Measurements from ENCODE around the gene SPATA13.
"Not testable (repeated sequence)": the region's sequence is repeated elsewhere in the genome, so short reads cannot be mapped to it uniquely, and the experiment has no call there.

SPATA13 gene

GRCh38 chr13:24286624-24287023, 126.1 kb downstream of the SPATA13 start:
- DNase-seq, result no peak

GRCh38 chr13:24287748-24288287, 127.3 kb downstream of the SPATA13 start:
- no peak for DNase-seq

- no peak for DNase-seq
These were observed 128.3 kb downstream of the SPATA13 start for GRCh38 chr13:24288870-24289269.

- no peak for DNase-seq
These were observed 129.9 kb downstream of the SPATA13 start for GRCh38 chr13:24290280-24290932.

- no peak for DNase-seq
These were observed 132.0 kb downstream of the SPATA13 start for GRCh38 chr13:24292481-24292880.

GRCh38 chr13:24293746-24294145, 133.2 kb downstream of the SPATA13 start:
- no peak for DNase-seq

GRCh38 chr13:24299488-24300114, 139.1 kb downstream of the SPATA13 start:
- DNase-seq, result no peak

GRCh38 chr13:24301434-24301833, 140.9 kb downstream of the SPATA13 start:
- no peak for DNase-seq

- DNase-seq, result no peak
These were observed 141.4 kb downstream of the SPATA13 start for GRCh38 chr13:24301911-24302310.

GRCh38 chr13:24304620-24305019, 144.1 kb downstream of the SPATA13 start:
- DNase-seq, result no peak

- no peak for DNase-seq
These were observed 146.1 kb downstream of the SPATA13 start for GRCh38 chr13:24306632-24307031.

- DNase-seq, result no peak
These were observed 146.9 kb downstream of the SPATA13 start for GRCh38 chr13:24307211-24308067.

- no peak for DNase-seq
These were observed 147.5 kb downstream of the SPATA13 start for GRCh38 chr13:24308068-24308445.

GRCh38 chr13:24308488-24309020, 148.0 kb downstream of the SPATA13 start:
- no peak for DNase-seq

- DNase-seq, result not testable (repeated sequence)
These were observed 148.8 kb downstream of the SPATA13 start, which contains the start of gene C1QTNF9 for GRCh38 chr13:24309300-24309699. C1QTNF9 (plus strand) TSS chr13:24309580; CDS start chr13:24316004, 6,424 bp downstream.

GRCh38 chr13:24313439-24313838, 152.9 kb downstream of the SPATA13 start:
- no peak for DNase-seq

GRCh38 chr13:24317835-24318234, 157.3 kb downstream of the SPATA13 start:
- not testable (repeated sequence) for DNase-seq

GRCh38 chr13:24318878-24319277, 158.4 kb downstream of the SPATA13 start:
- not testable (repeated sequence) for DNase-seq

- DNase-seq, result not testable (repeated sequence)
These were observed 159.1 kb downstream of the SPATA13 start for GRCh38 chr13:24319641-24320040.

- not testable (repeated sequence) for DNase-seq
These were observed 160.9 kb downstream of the SPATA13 start for GRCh38 chr13:24321416-24321815.

- not testable (repeated sequence) for DNase-seq
These were observed 161.9 kb downstream of the SPATA13 start for GRCh38 chr13:24322470-24322869.

GRCh38 chr13:24323036-24323738, 162.7 kb downstream of the SPATA13 start:
- no peak for DNase-seq

- no peak for DNase-seq
These were observed 163.2 kb downstream of the SPATA13 start for GRCh38 chr13:24323739-24324075.

Data from NCI-H187 treated with DMSO at 0.1 percent for 48 hours (cell line).